PC-9 (cell line): ENCODE results near the gene TCF4. TPM values are rescaled to one million over a fixed set of nuclear protein-coding genes. Genes with fewer than 3 reads are reported as not detected.

ENCODE experiments used
- BruUV-seq: library from RNA; stranded (reverse); fragments of 400-500 nt; replicated peaks from 2 replicates; lab custom pipeline; 2021; lab: Mats Ljungman, UMichigan
- CTCF ChIA-PET: fragments of 300-600 bp; sonication (Branson Sonifier 250); formaldehyde crosslinking; loops from one replicate; lab custom pipeline; 2022; ENCODE audit warnings: antibody characterized with exemption; lab: Charles Lee
- POLR2A ChIA-PET: fragments of 300-600 bp; sonication (Branson Sonifier 250); formaldehyde crosslinking; loops from one replicate; lab custom pipeline; 2022; ENCODE audit warnings: antibody characterized with exemption; ENCODE audit not compliant: unreplicated experiment; lab: Charles Lee
- DNase-seq, 2 experiments: peaks; one replicate each; pipeline versions ENCODE4 v3.0.0 to v3.0.0-alpha.2; 2015 to 2022; ENCODE audit warnings: mixed read lengths in 1 of 2
- H2AFZ ChIP-seq: fragments of 200-600 bp; sonication (generic); 2 replicates; pipeline ENCODE4 v1.8.1; 2017; ENCODE audit warnings: antibody characterized with exemption
- H3F3A ChIP-seq: fragments of 200-600 bp; sonication (generic); 2 replicates; pipeline ENCODE4 v1.8.1; 2017; ENCODE audit warnings: antibody characterized with exemption, mild to moderate bottlenecking, low read depth; ENCODE audit not compliant: insufficient read depth
- H3K27ac ChIP-seq: fragments of 200-600 bp; sonication (generic); 2 replicates; pipeline ENCODE4 v1.6.1; 2016; ENCODE audit warnings: mixed run types
- H3K27me3 ChIP-seq: fragments of 200-600 bp; sonication (generic); 2 replicates; pipeline ENCODE4 v1.6.1; 2016; ENCODE audit warnings: low read depth, mixed run types; ENCODE audit not compliant: insufficient read depth
- H3K36me3 ChIP-seq: fragments of 200-600 bp; sonication (generic); 2 replicates; pipeline ENCODE4 v1.6.1; 2016; ENCODE audit warnings: low read depth, mixed run types
- H3K4me1 ChIP-seq: fragments of 200-600 bp; sonication (generic); replicated peaks from 2 replicates; pipeline ENCODE4 v1.6.1; 2016; ENCODE audit warnings: mixed run types; ENCODE audit not compliant: insufficient read depth
- H3K4me2 ChIP-seq: fragments of 200-600 bp; sonication (generic); 2 replicates; pipeline ENCODE4 v1.6.1; 2017; ENCODE audit warnings: mixed run types
- H3K4me3 ChIP-seq: fragments of 200-600 bp; sonication (generic); 2 replicates; pipeline ENCODE4 v1.6.1; 2016; ENCODE audit warnings: mixed run types
- H3K79me2 ChIP-seq: fragments of 200-600 bp; sonication (generic); 2 replicates; pipeline ENCODE4 v1.6.1; 2017; ENCODE audit warnings: low read depth, mixed run types
- H3K9me2 ChIP-seq: fragments of 200-600 bp; sonication (generic); 2 replicates; pipeline ENCODE4 v1.8.1; 2017; ENCODE audit warnings: mild to moderate bottlenecking; ENCODE audit not compliant: insufficient read depth
- H3K9me3 ChIP-seq: fragments of 200-600 bp; sonication (generic); 2 replicates; pipeline ENCODE4 v1.8.1; 2016; ENCODE audit warnings: low read depth; ENCODE audit not compliant: insufficient read depth
- H4K20me1 ChIP-seq: fragments of 200-600 bp; sonication (generic); 2 replicates; pipeline ENCODE4 v1.8.1; 2017; ENCODE audit not compliant: insufficient read depth
- EZH2 ChIP-seq: fragments of 200-600 bp; sonication (generic); IDR thresholded peaks from 2 replicates; pipeline ENCODE4 v1.8.0; 2017; ENCODE audit warnings: antibody characterized with exemption, low read depth
- intact Hi-C: fragments of 100-400 bp; cut with micrococcal nuclease; formaldehyde crosslinking; loops from one replicate; pipeline ENCODE4 v1.10.0; 2022; ENCODE audit not compliant: unreplicated experiment
- total RNA-seq: library from RNA; stranded (reverse); gene quantifications from 2 replicates; pipeline ENCODE4 v1.2.3, GENCODE V29; 2021
- TF ChIP-seq, protein P1 (sequence below): fragments of 200-600 bp; sonication (generic); conservative IDR thresholded peaks from 2 replicates; pipeline ENCODE4 v1.6.1; 2017; ENCODE audit warnings: mixed run types, antibody characterized with exemption, mild to moderate bottlenecking, moderate library complexity

TCF4 gene
- total RNA-seq, 1 experiment from 2014 or later, result 0.74 TPM

DNA sequence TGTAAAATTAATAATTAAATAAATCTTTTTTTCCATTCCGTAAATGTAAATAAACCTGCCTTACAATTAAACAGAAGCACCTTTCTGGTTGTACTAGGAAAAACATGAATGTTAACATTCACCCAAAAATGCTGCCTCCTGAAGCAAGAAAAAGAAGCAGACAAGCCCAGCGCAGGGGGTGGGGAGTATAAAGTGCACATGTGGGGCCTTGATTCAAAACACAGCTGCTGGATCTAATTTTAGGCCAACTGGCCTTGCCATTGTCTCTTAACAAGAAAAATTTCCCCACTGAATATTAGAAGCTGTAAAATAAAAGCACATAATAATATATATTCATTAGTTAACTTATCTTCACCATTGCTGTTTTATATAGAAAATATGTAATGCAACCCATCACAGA lies 28.3 kb downstream of the TCF4 start:
- Histone ChIP-seq H3K27ac (no peak overlapping the region), H3K4me2 (no peak overlapping the region), H3K4me1 (no peaks in the 10 kb centered on the region), H3K27me3 (no peaks in the 10 kb centered on the region), H3K9me3 (no peaks in the 10 kb centered on the region), H3F3A (no peaks in the 10 kb centered on the region), H2AFZ (no peak overlapping the region), H3K79me2 (no peaks in the 10 kb centered on the region), H3K36me3 (no peaks in the 10 kb centered on the region), H3K9me2 (no peaks in the 10 kb centered on the region), H4K20me1 (no peaks in the 10 kb centered on the region), H3K4me3 (no peak overlapping the region)
- ChIA-PET POLR2A (no interaction called here), CTCF (no interaction called here)
- no peak for TF ChIP-seq EZH2
- TF ChIP-seq, protein P1, sequence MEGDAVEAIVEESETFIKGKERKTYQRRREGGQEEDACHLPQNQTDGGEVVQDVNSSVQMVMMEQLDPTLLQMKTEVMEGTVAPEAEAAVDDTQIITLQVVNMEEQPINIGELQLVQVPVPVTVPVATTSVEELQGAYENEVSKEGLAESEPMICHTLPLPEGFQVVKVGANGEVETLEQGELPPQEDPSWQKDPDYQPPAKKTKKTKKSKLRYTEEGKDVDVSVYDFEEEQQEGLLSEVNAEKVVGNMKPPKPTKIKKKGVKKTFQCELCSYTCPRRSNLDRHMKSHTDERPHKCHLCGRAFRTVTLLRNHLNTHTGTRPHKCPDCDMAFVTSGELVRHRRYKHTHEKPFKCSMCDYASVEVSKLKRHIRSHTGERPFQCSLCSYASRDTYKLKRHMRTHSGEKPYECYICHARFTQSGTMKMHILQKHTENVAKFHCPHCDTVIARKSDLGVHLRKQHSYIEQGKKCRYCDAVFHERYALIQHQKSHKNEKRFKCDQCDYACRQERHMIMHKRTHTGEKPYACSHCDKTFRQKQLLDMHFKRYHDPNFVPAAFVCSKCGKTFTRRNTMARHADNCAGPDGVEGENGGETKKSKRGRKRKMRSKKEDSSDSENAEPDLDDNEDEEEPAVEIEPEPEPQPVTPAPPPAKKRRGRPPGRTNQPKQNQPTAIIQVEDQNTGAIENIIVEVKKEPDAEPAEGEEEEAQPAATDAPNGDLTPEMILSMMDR, result no peak
- intact Hi-C loops, result no loop called here
- no TSS peak for BruUV-seq
- DNase-seq, result no peak

DNA sequence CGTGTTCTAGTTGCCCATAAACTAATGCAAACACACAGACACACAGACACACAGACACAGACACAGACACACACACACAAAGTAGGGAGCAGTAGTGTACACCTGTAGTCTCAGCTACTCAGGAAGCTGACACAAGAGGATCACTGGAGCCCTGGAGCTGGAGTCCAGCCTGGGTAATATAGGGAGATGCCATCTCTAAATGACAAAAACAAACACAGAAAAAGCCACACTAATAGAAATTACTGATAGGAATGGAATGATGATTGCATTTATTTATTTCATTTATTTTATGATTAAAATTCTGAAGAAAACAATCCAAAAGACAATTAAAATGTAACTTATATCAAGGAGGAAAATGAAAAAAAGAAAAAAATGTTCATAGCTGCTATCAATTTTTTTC lies 30.8 kb downstream of the TCF4 start:
- ChIA-PET POLR2A (no interaction called here), CTCF (no interaction called here)
- no peaks in the 10 kb centered on the region for H3K79me2 ChIP-seq
- no peak overlapping the region for H2AFZ ChIP-seq
- intact Hi-C loops, result no loop called here
- no peaks in the 10 kb centered on the region for H4K20me1 ChIP-seq
- DNase-seq, result no peak
- no peaks in the 10 kb centered on the region for H3F3A ChIP-seq
- H3K4me3 ChIP-seq, result no peak overlapping the region
- BruUV-seq, result no TSS peak
- H3K9me2 ChIP-seq, result no peaks in the 10 kb centered on the region
- no peaks in the 10 kb centered on the region for H3K4me1 ChIP-seq
- H3K36me3 ChIP-seq, result no peaks in the 10 kb centered on the region
- no peaks in the 10 kb centered on the region for H3K27me3 ChIP-seq
- H3K4me2 ChIP-seq, result no peak overlapping the region
- no peaks in the 10 kb centered on the region for H3K9me3 ChIP-seq
- TF ChIP-seq EZH2, result no peak
- TF ChIP-seq, protein P1, result no peak
- H3K27ac ChIP-seq, result no peak overlapping the region

DNA sequence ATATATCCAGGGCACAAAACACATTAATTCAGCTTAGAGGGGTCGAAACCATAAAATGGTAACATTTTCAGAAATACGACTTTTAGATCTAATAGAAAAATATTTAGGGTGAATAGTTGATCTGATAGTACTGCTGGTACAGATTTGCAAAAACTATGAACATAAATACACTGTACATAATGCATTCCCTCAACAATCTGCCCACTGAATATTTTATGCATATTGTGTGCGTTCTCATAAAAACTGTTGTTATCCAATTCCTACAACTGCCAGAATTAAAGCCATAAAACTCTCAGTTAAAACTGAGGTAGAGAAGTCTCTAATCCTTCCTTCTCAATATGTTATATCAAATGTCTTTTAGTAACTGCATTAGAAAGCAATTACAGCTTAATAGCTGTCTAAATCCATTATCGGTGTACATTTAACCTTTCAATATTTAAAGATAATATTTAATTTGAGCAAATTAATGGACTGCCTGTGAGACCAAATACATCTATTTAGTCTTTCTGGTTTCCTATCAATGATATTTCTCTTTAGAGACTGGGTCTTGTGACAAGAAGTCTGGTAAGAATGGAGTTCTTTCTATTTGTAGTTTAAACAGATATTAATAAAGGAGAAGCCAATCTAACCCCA lies 32.5 kb downstream of the TCF4 start:
- Histone ChIP-seq H4K20me1 (no peaks in the 10 kb centered on the region), H3K27ac (no peak overlapping the region), H3K9me2 (no peaks in the 10 kb centered on the region), H3K79me2 (no peaks in the 10 kb centered on the region), H2AFZ (no peak overlapping the region), H3K4me1 (no peaks in the 10 kb centered on the region), H3K27me3 (no peaks in the 10 kb centered on the region), H3K4me2 (no peak overlapping the region), H3F3A (no peaks in the 10 kb centered on the region), H3K36me3 (no peaks in the 10 kb centered on the region), H3K4me3 (no peak overlapping the region), H3K9me3 (no peaks in the 10 kb centered on the region)
- BruUV-seq, result no TSS peak
- ChIA-PET POLR2A (no interaction called here), CTCF (no interaction called here)
- DNase-seq, result no peak
- intact Hi-C loops, result no loop called here
- TF ChIP-seq, protein P1, result no peak
- TF ChIP-seq EZH2, result no peak
